GM12801 (cell line): Measurements from ENCODE around the gene NLRP6.

ENCODE experiments used
- TF ChIP-seq, protein P1 (sequence below): IDR thresholded peaks from one replicate; pipeline ENCODE4 v1.5.1; 2011; ENCODE audit warnings: control low read depth; ENCODE audit not compliant: insufficient read length; ENCODE audit errors: extremely low read depth

Gene NLRP6

GRCh38 chr11:315516-315994, 37.3 kb downstream of the NLRP6 start:
- TF ChIP-seq, protein P1, sequence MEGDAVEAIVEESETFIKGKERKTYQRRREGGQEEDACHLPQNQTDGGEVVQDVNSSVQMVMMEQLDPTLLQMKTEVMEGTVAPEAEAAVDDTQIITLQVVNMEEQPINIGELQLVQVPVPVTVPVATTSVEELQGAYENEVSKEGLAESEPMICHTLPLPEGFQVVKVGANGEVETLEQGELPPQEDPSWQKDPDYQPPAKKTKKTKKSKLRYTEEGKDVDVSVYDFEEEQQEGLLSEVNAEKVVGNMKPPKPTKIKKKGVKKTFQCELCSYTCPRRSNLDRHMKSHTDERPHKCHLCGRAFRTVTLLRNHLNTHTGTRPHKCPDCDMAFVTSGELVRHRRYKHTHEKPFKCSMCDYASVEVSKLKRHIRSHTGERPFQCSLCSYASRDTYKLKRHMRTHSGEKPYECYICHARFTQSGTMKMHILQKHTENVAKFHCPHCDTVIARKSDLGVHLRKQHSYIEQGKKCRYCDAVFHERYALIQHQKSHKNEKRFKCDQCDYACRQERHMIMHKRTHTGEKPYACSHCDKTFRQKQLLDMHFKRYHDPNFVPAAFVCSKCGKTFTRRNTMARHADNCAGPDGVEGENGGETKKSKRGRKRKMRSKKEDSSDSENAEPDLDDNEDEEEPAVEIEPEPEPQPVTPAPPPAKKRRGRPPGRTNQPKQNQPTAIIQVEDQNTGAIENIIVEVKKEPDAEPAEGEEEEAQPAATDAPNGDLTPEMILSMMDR = no peak

GRCh38 chr11:316031-316701, 38.0 kb downstream of the NLRP6 start:
- TF ChIP-seq, protein P1 = no peak

DNA sequence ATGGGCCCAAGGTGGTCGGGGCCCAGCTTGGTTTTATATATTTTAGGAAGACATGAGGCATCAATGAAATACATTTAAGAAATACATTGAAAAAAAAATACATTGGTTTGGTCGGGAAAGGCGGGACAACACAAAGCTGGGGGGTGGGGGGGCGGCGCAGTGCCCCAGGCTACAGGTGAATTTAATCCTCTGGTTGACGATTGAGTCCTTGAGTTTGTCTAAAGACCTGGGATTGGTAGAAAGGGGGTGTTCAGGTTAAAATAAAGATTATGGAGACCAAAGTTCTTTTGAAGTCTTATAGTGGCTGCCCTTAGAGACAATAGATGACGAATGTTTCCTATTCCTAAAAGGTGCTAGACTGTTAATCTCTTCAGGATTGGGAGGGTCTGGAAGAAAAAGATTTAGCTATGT, 38.7 kb downstream of the NLRP6 start:
- TF ChIP-seq, protein P1 = no peak

- TF ChIP-seq, protein P1 = no peak
These were observed 45.9 kb downstream of the NLRP6 start for GRCh38 chr11:324156-324555.

DNA sequence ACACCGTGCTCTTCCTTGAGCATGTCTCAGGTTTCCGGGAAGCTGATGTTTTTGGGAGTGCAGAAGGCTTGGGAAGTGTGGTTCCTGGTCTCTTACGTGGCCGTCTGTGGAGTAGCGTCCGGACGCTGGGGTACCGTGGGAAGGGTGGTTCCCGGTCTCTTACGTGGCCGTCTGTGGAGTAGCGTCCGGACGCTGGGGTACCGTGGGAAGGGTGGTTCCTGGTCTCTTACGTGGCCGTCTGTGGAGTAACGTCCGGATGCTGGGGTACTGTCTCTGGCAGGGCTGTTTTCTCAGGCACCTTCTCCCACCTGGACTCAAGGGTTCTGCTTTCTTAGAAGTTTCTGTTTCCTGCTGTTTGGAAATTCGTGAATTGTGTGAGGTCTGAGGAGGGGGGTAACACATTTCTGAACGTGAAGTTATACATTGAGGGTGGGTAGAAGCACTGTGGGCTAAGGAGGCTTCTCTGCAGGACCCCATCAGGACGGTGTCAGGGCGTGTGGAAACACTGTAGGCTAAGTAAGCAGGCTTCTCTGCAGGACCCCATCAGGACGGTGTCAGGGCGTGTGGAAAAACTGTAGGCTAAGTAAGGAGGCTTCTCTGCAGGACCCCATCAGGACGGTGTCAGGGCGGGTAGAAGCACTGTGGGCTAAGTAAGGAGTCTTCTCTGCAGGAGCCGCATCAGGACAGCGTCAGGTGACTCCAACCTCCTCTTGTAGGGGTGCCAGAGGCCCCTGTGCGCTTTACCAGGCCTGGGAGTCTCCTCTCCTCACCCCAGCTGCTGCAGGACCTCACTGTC, 47.8 kb downstream of the NLRP6 start:
- TF ChIP-seq, protein P1 = no peak

GRCh38 chr11:326592-326841, 48.3 kb downstream of the NLRP6 start:
- TF ChIP-seq, protein P1 = no peak

DNA sequence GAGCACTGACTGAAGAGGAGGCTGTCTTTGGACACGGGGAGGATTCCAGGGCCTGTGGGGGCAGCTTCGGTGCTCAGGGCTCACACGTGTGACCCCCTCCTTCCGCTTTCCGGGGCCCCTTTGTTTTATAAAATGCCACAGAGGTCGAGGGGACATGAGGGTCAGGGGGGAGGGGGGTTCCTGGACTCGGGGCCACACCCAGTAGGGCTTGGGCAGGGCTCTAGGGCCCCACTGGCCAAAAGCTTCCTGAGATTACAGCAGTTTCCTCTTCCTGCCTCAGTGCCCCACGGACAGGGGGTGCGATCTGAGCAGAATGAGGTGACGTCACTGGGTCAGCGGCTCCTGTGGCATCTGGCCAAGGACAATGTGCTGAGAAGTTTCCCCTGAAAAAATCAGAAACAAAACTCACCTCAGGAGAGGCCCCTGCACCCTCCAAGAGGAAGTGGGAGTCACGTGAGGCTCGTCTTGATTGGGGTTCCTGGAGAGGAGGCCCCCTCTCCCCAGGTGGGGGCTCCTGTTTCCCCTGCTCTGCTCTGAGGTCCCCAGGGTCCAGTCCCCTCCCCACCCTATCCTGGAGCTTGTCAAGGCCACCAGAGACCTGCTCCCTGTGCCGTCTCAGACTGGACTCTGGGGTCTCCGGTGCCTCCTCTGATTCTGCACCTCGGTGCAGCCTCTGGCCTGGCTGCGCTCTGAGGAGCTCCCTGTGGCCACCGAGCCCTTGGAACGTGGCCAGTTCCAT, 48.8 kb downstream of the NLRP6 start:
- TF ChIP-seq, protein P1 = no peak
